Spleen (tissue), 7 donors: ENCODE results near the gene ASNS.

Source experiments
- POLR2AphosphoS5 ChIP-seq, 3 donors: sonication (generic); formaldehyde crosslinking; IDR thresholded peaks; one replicate each; pipeline ENCODE4 v1.5.1; 2017; ENCODE audit warnings: antibody characterized with exemption in 3 of 3
- TF ChIP-seq, protein P1 (sequence below), 11 experiments: fragments of 200-600 bp in 7 of 11; fragments of 450-650 bp in 4 of 11; sonication (generic) in 4 of 11; IDR thresholded peaks in 8 of 11; conservative IDR thresholded peaks in 3 of 11; 1 replicate in 7 of 11; 2 replicates in 4 of 11; pipeline versions ENCODE4 v1.4.0 to v1.8.0; 2016 to 2021; ENCODE audit warnings: antibody characterized with exemption in 11 of 11, inconsistent platforms in 4 of 11, mild to moderate bottlenecking in 1 of 11
- donor health status: DM: no; HTN: no; CAD: no; lungs with moderate emphysema.
- donor health status: DM: no; HTN: no; CAD: no.
- donor health status: DM: no; HTN: no; CAD: no.

- TF ChIP-seq POLR2AphosphoS5 (IDR thresholded peaks at IDR 0.05): no peak
- TF ChIP-seq, protein P1, sequence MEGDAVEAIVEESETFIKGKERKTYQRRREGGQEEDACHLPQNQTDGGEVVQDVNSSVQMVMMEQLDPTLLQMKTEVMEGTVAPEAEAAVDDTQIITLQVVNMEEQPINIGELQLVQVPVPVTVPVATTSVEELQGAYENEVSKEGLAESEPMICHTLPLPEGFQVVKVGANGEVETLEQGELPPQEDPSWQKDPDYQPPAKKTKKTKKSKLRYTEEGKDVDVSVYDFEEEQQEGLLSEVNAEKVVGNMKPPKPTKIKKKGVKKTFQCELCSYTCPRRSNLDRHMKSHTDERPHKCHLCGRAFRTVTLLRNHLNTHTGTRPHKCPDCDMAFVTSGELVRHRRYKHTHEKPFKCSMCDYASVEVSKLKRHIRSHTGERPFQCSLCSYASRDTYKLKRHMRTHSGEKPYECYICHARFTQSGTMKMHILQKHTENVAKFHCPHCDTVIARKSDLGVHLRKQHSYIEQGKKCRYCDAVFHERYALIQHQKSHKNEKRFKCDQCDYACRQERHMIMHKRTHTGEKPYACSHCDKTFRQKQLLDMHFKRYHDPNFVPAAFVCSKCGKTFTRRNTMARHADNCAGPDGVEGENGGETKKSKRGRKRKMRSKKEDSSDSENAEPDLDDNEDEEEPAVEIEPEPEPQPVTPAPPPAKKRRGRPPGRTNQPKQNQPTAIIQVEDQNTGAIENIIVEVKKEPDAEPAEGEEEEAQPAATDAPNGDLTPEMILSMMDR (IDR thresholded peaks at IDR 0.05 in 8 of 11, conservative IDR thresholded peaks at IDR 0.05 in 3 of 11): no peak
Observed at GRCh38 chr7:97847791-97848190, 24.4 kb downstream of the ASNS start.
